Subcutaneous adipose tissue (tissue), 4 donors: ENCODE results near the gene TOMM34. TPM values are rescaled to one million over a fixed set of nuclear protein-coding genes. Genes with fewer than 3 reads are reported as not detected.

Experiments
- CTCF ChIP-seq: fragments of 450-650 bp; IDR thresholded peaks from one replicate; pipeline ENCODE4 v1.5.1; 2016; ENCODE audit warnings: low read depth, mild to moderate bottlenecking, control low read depth, antibody characterized with exemption, moderate library complexity
- total RNA-seq, 4 donors: library from RNA; depleted of rRNA; stranded (reverse); fragments of >200 nt; gene quantifications; one replicate each; pipeline ENCODE4 v1.1.0, GENCODE V29; 2016

TOMM34 gene
- total RNA-seq, 4 donors from 2014 or later, result 7.1 to 10.6 (median 8.3) TPM

- TF ChIP-seq CTCF, result no peak
These were observed 51.0 kb downstream of the TOMM34 start for GRCh38 chr20:44908987-44909871.

- TF ChIP-seq CTCF, result no peak
These were observed 55.8 kb downstream of the TOMM34 start for GRCh38 chr20:44904377-44904776.

GRCh38 chr20:44901974-44902373, 58.2 kb downstream of the TOMM34 start:
- TF ChIP-seq CTCF, result no peak

GRCh38 chr20:44900231-44900854, 59.9 kb downstream of the TOMM34 start:
- no peak for TF ChIP-seq CTCF

- TF ChIP-seq CTCF, result no peak
These were observed 63.1 kb downstream of the TOMM34 start for GRCh38 chr20:44897133-44897532.

GRCh38 chr20:44896583-44896982, 63.6 kb downstream of the TOMM34 start:
- TF ChIP-seq CTCF, result no peak

- no peak for TF ChIP-seq CTCF
These were observed 65.2 kb downstream of the TOMM34 start for GRCh38 chr20:44894959-44895358.
